Fibroblast of the aortic adventitia (primary cell): ENCODE results near the gene KRTAP10-9. TPM values are rescaled to one million over a fixed set of nuclear protein-coding genes. Genes with fewer than 3 reads are reported as not detected.
"Not testable (repeated sequence)": the region's sequence is repeated elsewhere in the genome, so short reads cannot be mapped to it uniquely, and the experiment has no call there.

Experiments used
- DNase-seq: peaks from one replicate; pipeline ENCODE4 v3.0.0-alpha.2; 2010; ENCODE audit warnings: low read depth
- H3K4me3 ChIP-seq: 2 replicates; pipeline ENCODE4 v1.5.1; 2011; ENCODE audit warnings: low read depth, mild to moderate bottlenecking, control low read depth, low read length, moderate library complexity
- CTCF ChIP-seq: IDR thresholded peaks from 2 replicates; pipeline ENCODE4 v1.5.1; 2011; ENCODE audit warnings: mild to moderate bottlenecking, low read length, control low read depth, inconsistent platforms; ENCODE audit not compliant: insufficient read depth
- total RNA-seq: library from RNA; depleted of rRNA; stranded (reverse); fragments of >200 nt; gene quantifications from 2 replicates; pipeline ENCODE4 v1.2.3, GENCODE V29; 2012; ENCODE audit warnings: low replicate concordance

KRTAP10-9 gene
- total RNA-seq, 1 donor: not detected

- DNase-seq: no peak
- no peak for TF ChIP-seq CTCF
- no peak overlapping the region for H3K4me3 ChIP-seq
These were observed 20.4 kb upstream of the KRTAP10-9 start for GRCh38 chr21:44606495-44606894.

- no peak for DNase-seq
- no peak for TF ChIP-seq CTCF
- no peak overlapping the region for H3K4me3 ChIP-seq
These were observed 17.7 kb upstream of the KRTAP10-9 start for GRCh38 chr21:44609193-44609592.

- H3K4me3 ChIP-seq, DNase-seq: not testable (repeated sequence)
These were observed 16.6 kb upstream of the KRTAP10-9 start for GRCh38 chr21:44610157-44610843.

GRCh38 chr21:44611551-44611950 lies 15.3 kb upstream of the KRTAP10-9 start:
- TF ChIP-seq CTCF: no peak
- no peak for DNase-seq
- no peak overlapping the region for H3K4me3 ChIP-seq

GRCh38 chr21:44612029-44612486 lies 14.8 kb upstream of the KRTAP10-9 start, which contains the start of gene KRTAP10-8:
Gene KRTAP10-8 (plus strand): TSS chr21:44612079. CDS start chr21:44612101, 22 bp downstream.
- H3K4me3 ChIP-seq: no peak within 1 kb of the TSS
- TF ChIP-seq CTCF: no peak
- DNase-seq: no peak

- DNase-seq: no peak
These were observed 14.1 kb upstream of the KRTAP10-9 start for GRCh38 chr21:44612669-44613229.

More at GRCh38 chr21:44612669-44613229, 14.1 kb upstream of the KRTAP10-9 start:
- H3K4me3 ChIP-seq: no peak overlapping the region
- TF ChIP-seq CTCF: no peak
